Measurements from ENCODE around the gene BCL11A.

The BCL11A gene

DNA sequence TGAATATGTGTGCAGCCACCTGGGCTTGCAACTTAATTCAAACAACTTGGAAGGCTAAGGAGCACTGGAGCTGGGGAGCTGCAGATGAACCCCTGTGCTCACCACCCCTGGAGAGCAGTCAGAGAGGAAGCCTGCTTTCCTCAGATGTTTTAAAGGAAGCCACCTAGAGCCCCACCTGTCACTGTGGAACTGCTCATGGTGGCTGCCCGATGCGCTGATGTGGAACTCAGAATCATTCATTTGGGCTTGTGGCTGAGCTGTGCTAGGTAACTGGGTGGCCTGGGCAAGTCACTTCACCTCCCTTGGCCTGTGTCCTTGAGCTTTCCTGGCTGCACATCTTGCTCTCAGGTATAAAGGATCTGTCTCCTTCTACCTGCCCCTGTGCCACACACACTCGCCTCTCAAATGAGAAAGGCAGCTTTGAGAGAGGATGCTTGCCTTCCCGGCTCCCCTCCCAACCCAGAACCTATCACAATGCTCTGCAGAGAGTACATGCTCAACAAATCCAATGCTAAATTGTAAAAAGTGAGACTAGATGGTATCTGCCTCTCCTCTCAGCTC, 41.3 kb downstream of the BCL11A start:
- Histone ChIP-seq H3K36me3 (ENCODE audit: control insufficient read depth, insufficient read depth, low read length) (no peaks in the 10 kb centered on the region), H3K4me3 (ENCODE audit: insufficient read depth, low read depth, low read length, poor library complexity, severe bottlenecking) (no peak overlapping the region), H3K27ac (ENCODE audit: insufficient read depth, low read length, poor library complexity, severe bottlenecking) (no peak overlapping the region), H3K27me3 (replicated peaks; ENCODE audit: control insufficient read depth, insufficient read depth, low read length, poor library complexity, severe bottlenecking) (no peaks in the 10 kb centered on the region), H3K9me3 (ENCODE audit: control insufficient read depth, low read length) (no peaks in the 10 kb centered on the region), H3K4me1 (ENCODE audit: control insufficient read depth, insufficient read depth, low read length, poor library complexity, severe bottlenecking) (no peaks in the 10 kb centered on the region)
- no peak for DNase-seq

DNA sequence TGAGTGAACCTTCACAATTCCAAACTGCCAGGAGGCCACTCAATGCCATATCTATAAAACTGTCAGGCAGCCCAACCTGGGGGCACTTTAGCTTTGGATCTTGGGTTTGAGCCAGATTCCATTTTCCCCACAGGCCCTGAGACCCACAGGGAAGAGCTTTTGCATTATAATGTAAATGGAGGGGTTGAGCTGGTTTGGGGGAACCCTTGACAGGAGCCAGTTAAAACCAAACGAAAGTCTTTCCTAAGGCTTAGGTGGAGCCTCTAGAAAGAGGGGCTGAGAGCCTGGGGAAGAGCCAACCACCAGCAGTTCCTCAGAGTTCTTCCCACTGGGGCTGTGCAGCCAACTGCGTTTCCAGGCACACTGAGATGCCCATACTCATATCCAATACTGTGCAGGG, 42.7 kb downstream of the BCL11A start:
- Histone ChIP-seq H3K27me3 (replicated peaks; ENCODE audit: control insufficient read depth, insufficient read depth, low read length, poor library complexity, severe bottlenecking) (no peaks in the 10 kb centered on the region), H3K9me3 (ENCODE audit: control insufficient read depth, low read length) (no peaks in the 10 kb centered on the region), H3K36me3 (ENCODE audit: control insufficient read depth, insufficient read depth, low read length) (no peaks in the 10 kb centered on the region), H3K4me3 (ENCODE audit: insufficient read depth, low read depth, low read length, poor library complexity, severe bottlenecking) (no peak overlapping the region), H3K4me1 (ENCODE audit: control insufficient read depth, insufficient read depth, low read length, poor library complexity, severe bottlenecking) (no peaks in the 10 kb centered on the region), H3K27ac (ENCODE audit: insufficient read depth, low read length, poor library complexity, severe bottlenecking) (no peak overlapping the region)
- no peak for DNase-seq

DNA sequence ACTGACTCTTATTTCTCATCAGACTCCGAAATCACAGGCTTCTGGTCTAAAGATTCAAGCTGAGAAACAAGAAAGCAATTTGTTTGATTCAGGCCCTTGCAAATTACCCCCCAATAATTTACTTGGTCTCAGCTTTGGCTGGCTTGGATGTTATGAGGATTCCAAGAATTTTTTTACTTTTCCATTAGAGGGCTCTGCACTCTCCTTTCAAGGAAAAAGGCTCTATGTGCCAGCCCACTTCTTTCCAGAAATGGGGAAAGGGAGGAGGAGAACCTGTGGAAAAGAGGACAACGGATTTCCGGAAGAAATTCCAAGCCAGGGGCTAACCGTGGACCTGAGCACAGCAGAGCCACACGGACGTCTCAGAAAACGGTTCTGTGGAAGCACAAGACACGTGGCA, 44.4 kb downstream of the BCL11A start:
- DNase-seq = no peak

DNA sequence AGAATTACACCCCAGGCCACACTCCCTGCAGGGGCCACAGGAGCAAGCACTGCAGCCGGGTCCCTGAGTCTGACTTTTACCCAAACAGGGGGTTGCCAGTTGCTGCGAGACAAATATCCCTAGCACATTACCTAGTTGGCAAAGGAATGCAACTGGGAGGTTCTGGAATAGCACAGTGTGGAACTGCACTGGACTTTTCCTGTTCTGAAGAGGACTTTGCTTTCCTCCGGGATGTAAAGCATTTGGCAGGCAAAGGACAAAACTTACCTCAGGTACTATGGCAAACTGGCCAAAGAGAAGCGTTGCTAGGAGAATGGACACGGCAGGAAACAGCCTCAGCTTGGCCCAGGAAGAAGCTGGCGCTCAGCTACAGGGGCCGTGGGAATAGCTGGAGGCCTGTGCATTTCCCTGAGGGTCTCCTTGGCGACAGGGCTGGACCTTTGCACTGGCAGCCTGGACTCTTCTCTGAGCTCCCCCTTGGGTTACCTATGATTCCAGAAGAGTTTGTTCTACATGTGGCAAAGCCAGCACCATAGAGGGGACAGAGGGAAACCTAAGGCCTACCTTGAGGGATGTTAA, 45.0 kb downstream of the BCL11A start:
- Histone ChIP-seq H3K9me3 (ENCODE audit: control insufficient read depth, low read length) (no peaks in the 10 kb centered on the region), H3K36me3 (ENCODE audit: control insufficient read depth, insufficient read depth, low read length) (no peaks in the 10 kb centered on the region), H3K27ac (ENCODE audit: insufficient read depth, low read length, poor library complexity, severe bottlenecking) (no peak overlapping the region), H3K4me1 (ENCODE audit: control insufficient read depth, insufficient read depth, low read length, poor library complexity, severe bottlenecking) (no peaks in the 10 kb centered on the region), H3K4me3 (ENCODE audit: insufficient read depth, low read depth, low read length, poor library complexity, severe bottlenecking) (no peak overlapping the region), H3K27me3 (replicated peaks; ENCODE audit: control insufficient read depth, insufficient read depth, low read length, poor library complexity, severe bottlenecking) (peaks cover 4% of the 10 kb centered on the region)
- no peak for DNase-seq

More for the DNA sequence above, 44.4 kb downstream of the BCL11A start:
- Histone ChIP-seq H3K9me3 (ENCODE audit: control insufficient read depth, low read length) (no peaks in the 10 kb centered on the region), H3K36me3 (ENCODE audit: control insufficient read depth, insufficient read depth, low read length) (no peaks in the 10 kb centered on the region), H3K27ac (ENCODE audit: insufficient read depth, low read length, poor library complexity, severe bottlenecking) (no peak overlapping the region), H3K4me3 (ENCODE audit: insufficient read depth, low read depth, low read length, poor library complexity, severe bottlenecking) (no peak overlapping the region), H3K4me1 (ENCODE audit: control insufficient read depth, insufficient read depth, low read length, poor library complexity, severe bottlenecking) (no peaks in the 10 kb centered on the region), H3K27me3 (replicated peaks; ENCODE audit: control insufficient read depth, insufficient read depth, low read length, poor library complexity, severe bottlenecking) (peaks cover 2% of the 10 kb centered on the region)

DNA sequence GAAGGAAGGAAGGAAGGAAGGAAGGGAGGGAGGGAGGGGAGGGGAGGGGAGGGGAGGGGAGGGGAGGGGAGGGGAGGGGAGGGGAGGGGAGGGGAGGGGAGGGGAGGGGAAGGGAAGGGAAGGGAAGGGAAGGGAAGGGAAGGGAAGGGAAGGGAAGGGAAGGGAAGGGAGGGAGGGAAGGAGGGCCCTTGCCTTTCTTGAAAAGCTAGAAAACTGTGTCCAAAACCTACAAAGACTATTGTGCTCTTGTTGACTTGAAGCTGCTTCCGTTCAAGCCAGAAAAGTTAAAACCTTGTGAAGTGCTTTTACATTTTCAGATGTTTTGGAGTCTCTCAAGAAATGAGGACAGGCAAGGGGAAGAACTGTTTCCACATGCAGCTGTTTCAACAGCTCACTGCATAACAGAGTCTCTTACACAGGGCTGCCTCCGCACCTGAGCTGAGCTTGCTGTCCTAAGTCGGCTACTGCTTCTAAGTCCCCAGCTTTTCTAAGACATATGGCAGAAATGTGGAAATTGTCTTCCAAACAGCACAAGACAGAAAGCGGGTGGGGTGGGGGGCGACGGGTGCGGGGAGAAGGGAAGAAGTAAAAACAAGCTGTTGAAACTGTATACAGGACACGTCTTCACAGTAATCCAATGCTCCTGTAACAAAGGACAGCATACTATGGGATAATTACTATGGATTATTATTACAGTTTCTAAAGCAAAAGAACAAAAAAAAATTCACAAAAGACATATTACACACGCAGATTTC, 46.1 kb downstream of the BCL11A start:
- no peak overlapping the region for H3K27ac ChIP-seq (ENCODE audit: insufficient read depth, low read length, poor library complexity, severe bottlenecking)
- no peaks in the 10 kb centered on the region for H3K4me1 ChIP-seq (ENCODE audit: control insufficient read depth, insufficient read depth, low read length, poor library complexity, severe bottlenecking)
- no peak for DNase-seq
- H3K4me3 ChIP-seq (ENCODE audit: insufficient read depth, low read depth, low read length, poor library complexity, severe bottlenecking) = no peak overlapping the region
- H3K9me3 ChIP-seq (ENCODE audit: control insufficient read depth, low read length) = no peaks in the 10 kb centered on the region
- H3K36me3 ChIP-seq (ENCODE audit: control insufficient read depth, insufficient read depth, low read length) = no peaks in the 10 kb centered on the region
- peaks cover 4% of the 10 kb centered on the region for H3K27me3 ChIP-seq (replicated peaks; ENCODE audit: control insufficient read depth, insufficient read depth, low read length, poor library complexity, severe bottlenecking)

DNA sequence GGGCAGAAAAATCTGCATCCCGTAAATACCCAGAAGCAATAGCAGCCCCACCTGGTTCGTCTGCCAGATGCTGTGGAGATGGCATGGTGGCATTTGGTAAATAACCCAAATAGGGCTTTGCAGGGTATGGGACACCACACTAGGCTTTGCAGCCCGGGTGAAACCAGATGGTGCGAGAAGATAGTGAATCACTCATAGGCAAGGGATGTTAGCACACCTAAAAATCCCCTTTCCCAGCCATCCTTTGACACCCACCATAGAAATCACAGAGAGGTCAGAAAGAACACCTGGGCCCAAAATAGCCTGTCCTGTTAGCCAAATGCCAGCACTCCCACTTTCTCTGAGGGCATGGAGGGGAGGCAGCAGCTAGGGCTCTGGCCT, 47.6 kb downstream of the BCL11A start:
- H3K27me3 ChIP-seq (replicated peaks; ENCODE audit: control insufficient read depth, insufficient read depth, low read length, poor library complexity, severe bottlenecking) = peaks cover 4% of the 10 kb centered on the region
- no peak overlapping the region for H3K4me3 ChIP-seq (ENCODE audit: insufficient read depth, low read depth, low read length, poor library complexity, severe bottlenecking)
- H3K9me3 ChIP-seq (ENCODE audit: control insufficient read depth, low read length) = no peaks in the 10 kb centered on the region
- no peaks in the 10 kb centered on the region for H3K4me1 ChIP-seq (ENCODE audit: control insufficient read depth, insufficient read depth, low read length, poor library complexity, severe bottlenecking)
- no peaks in the 10 kb centered on the region for H3K36me3 ChIP-seq (ENCODE audit: control insufficient read depth, insufficient read depth, low read length)
- no peak for DNase-seq
- no peak overlapping the region for H3K27ac ChIP-seq (ENCODE audit: insufficient read depth, low read length, poor library complexity, severe bottlenecking)

DNA sequence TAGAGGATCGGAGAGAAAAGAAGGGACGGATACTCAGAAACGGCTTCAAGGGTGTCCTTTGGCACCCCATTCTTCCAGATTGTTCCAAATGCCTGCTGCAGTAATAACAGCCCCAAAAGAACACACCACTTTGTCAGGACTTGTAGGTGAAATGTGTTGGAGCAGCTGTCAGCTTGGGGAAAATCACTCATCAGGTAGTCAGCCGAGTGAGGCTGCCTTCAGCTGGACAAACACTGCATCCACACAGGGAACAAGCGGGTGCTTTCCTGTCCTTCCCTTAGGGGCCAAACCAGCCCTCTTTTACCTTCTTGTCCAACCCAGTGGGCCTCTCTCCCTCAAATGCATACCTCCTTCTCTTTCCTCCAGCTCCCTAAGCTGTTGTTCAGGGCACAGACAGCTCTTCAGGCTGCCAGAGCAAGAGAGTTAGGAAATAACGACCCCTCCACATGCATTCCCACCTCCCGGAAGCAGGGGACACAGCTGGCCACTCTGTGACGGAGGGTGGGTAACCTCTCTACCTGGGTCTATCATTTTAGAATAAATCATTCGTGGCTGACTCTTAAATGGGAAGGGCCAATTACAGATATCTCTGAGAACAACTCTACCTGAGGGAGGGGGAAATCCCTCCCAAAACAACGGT, 48.1 kb downstream of the BCL11A start:
- H3K9me3 ChIP-seq (ENCODE audit: control insufficient read depth, low read length) = no peaks in the 10 kb centered on the region
- H3K4me1 ChIP-seq (ENCODE audit: control insufficient read depth, insufficient read depth, low read length, poor library complexity, severe bottlenecking) = no peaks in the 10 kb centered on the region
- H3K36me3 ChIP-seq (ENCODE audit: control insufficient read depth, insufficient read depth, low read length) = no peaks in the 10 kb centered on the region
- no peak overlapping the region for H3K4me3 ChIP-seq (ENCODE audit: insufficient read depth, low read depth, low read length, poor library complexity, severe bottlenecking)
- H3K27ac ChIP-seq (ENCODE audit: insufficient read depth, low read length, poor library complexity, severe bottlenecking) = no peak overlapping the region
- no peak for DNase-seq
- H3K27me3 ChIP-seq (replicated peaks; ENCODE audit: control insufficient read depth, insufficient read depth, low read length, poor library complexity, severe bottlenecking) = peaks cover 4% of the 10 kb centered on the region

DNA sequence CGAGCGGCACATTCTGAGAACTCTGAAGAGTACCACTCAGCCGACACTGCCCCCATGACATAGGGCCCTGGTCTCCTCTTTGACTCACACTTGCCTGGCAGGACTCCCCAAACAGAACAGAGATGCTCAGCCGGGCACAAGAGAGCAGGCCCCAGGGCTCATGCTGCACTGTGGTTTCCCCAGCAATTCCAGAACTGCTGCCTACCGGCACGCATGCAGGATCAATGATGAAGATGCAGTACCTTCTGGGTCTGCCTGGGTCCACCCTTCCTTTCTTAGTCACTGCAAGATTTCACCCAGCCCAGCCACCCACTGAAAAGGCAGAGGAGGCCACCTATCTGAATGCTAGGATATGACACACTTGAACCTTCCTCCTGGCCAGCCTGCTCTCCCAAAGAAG, 49.4 kb downstream of the BCL11A start:
- no peak overlapping the region for H3K4me3 ChIP-seq (ENCODE audit: insufficient read depth, low read depth, low read length, poor library complexity, severe bottlenecking)
- no peaks in the 10 kb centered on the region for H3K4me1 ChIP-seq (ENCODE audit: control insufficient read depth, insufficient read depth, low read length, poor library complexity, severe bottlenecking)
- H3K9me3 ChIP-seq (ENCODE audit: control insufficient read depth, low read length) = no peaks in the 10 kb centered on the region
- no peak overlapping the region for H3K27ac ChIP-seq (ENCODE audit: insufficient read depth, low read length, poor library complexity, severe bottlenecking)
- DNase-seq = no peak
- H3K27me3 ChIP-seq (replicated peaks; ENCODE audit: control insufficient read depth, insufficient read depth, low read length, poor library complexity, severe bottlenecking) = peaks cover 4% of the 10 kb centered on the region
- no peaks in the 10 kb centered on the region for H3K36me3 ChIP-seq (ENCODE audit: control insufficient read depth, insufficient read depth, low read length)

DNA sequence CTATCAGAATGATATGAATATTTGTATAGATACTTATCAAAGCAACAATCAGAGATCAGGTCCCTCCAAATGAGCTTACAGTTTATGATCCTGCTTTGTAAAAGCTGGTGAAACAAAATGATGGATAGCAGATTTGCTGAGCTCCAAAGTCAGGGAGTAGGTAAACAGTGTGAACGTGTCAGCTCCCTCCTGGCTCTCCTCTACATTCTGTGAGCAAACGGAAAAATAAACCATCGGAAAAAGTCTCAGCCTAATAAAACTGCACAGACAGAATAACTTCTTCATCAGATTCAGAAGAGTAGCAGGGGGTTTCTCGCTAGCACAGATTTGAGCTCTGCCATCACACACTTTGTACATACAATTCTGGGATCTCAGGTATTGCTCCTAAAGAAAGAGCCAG, 51.3 kb downstream of the BCL11A start:
- peaks cover 4% of the 10 kb centered on the region for H3K27me3 ChIP-seq (replicated peaks; ENCODE audit: control insufficient read depth, insufficient read depth, low read length, poor library complexity, severe bottlenecking)
- H3K27ac ChIP-seq (ENCODE audit: insufficient read depth, low read length, poor library complexity, severe bottlenecking) = no peak overlapping the region
- DNase-seq = no peak
- no peak overlapping the region for H3K4me3 ChIP-seq (ENCODE audit: insufficient read depth, low read depth, low read length, poor library complexity, severe bottlenecking)
- no peaks in the 10 kb centered on the region for H3K4me1 ChIP-seq (ENCODE audit: control insufficient read depth, insufficient read depth, low read length, poor library complexity, severe bottlenecking)
- H3K36me3 ChIP-seq (ENCODE audit: control insufficient read depth, insufficient read depth, low read length) = no peaks in the 10 kb centered on the region
- no peaks in the 10 kb centered on the region for H3K9me3 ChIP-seq (ENCODE audit: control insufficient read depth, low read length)

DNA sequence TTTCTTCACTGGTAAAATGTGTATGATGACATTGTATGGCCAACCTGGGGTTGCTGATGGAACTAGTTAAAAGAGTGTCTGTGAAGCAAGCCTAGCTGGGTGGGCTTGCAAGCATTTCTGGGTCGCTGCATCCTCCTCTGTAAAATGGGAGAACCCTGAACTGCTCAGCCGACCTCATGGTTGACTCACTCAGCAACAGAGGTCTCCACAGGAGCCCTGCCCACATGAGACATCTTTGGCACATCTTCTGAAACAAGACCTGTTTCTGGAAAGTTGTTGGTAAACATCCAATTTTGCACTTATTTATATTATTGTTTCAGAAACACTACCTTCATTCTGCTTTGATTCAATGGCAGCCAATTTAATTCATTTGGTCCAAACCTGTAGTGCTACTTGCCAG, 52.6 kb downstream of the BCL11A start:
- DNase-seq = no peak
- H3K27ac ChIP-seq (ENCODE audit: insufficient read depth, low read length, poor library complexity, severe bottlenecking) = no peak overlapping the region
- H3K4me1 ChIP-seq (ENCODE audit: control insufficient read depth, insufficient read depth, low read length, poor library complexity, severe bottlenecking) = no peaks in the 10 kb centered on the region

More for the DNA sequence above, 52.6 kb downstream of the BCL11A start:
- no peaks in the 10 kb centered on the region for H3K9me3 ChIP-seq (ENCODE audit: control insufficient read depth, low read length)
- H3K36me3 ChIP-seq (ENCODE audit: control insufficient read depth, insufficient read depth, low read length) = no peaks in the 10 kb centered on the region
- H3K4me3 ChIP-seq (ENCODE audit: insufficient read depth, low read depth, low read length, poor library complexity, severe bottlenecking) = no peak overlapping the region
- H3K27me3 ChIP-seq (replicated peaks; ENCODE audit: control insufficient read depth, insufficient read depth, low read length, poor library complexity, severe bottlenecking) = peaks cover 4% of the 10 kb centered on the region
